Heart right ventricle (tissue), 16 donors: ENCODE data around the gene RXFP1. TPM values are rescaled to one million over a fixed set of nuclear protein-coding genes. Genes with fewer than 3 reads are reported as not detected.

Experiments used
- ATAC-seq, 8 donors: fragments of 200-7000 bp; cut with Tn5 transposase; one replicate each; pipeline ENCODE4 v1.9.1; 2020; ENCODE audit warnings: mild to moderate bottlenecking in 8 of 8, moderate library complexity in 8 of 8, moderate number of reproducible peaks in 1 of 8
- DNase-seq, 2 donors: peaks; one replicate each; pipeline ENCODE4 v3.0.0-alpha.2; 2020
- H3K27ac ChIP-seq, 10 donors: fragments of 200-600 bp; sonication (generic) in 2 of 10; one replicate each; pipeline versions ENCODE4 v1.5.0 to v1.8.0; 2020 to 2022; ENCODE audit warnings: mild to moderate bottlenecking in 3 of 10
- H3K27me3 ChIP-seq, 7 donors: fragments of 200-600 bp; one replicate each; pipeline ENCODE4 v1.8.0; 2021 to 2022; ENCODE audit warnings: mild to moderate bottlenecking in 2 of 7
- H3K36me3 ChIP-seq, 9 donors: fragments of 200-600 bp; sonication (generic) in 1 of 9; one replicate each; pipeline versions ENCODE4 v1.5.0 to v1.8.0; 2020 to 2022; ENCODE audit warnings: mild to moderate bottlenecking in 2 of 9
- H3K4me1 ChIP-seq, 9 donors: fragments of 200-600 bp; sonication (generic) in 1 of 9; one replicate each; pipeline versions ENCODE4 v1.5.0 to v1.8.0; 2020 to 2022; ENCODE audit warnings: mild to moderate bottlenecking in 4 of 9
- H3K4me3 ChIP-seq, 10 donors: fragments of 200-600 bp; sonication (generic) in 2 of 10; one replicate each; pipeline versions ENCODE4 v1.5.0 to v1.8.0; 2020 to 2022; ENCODE audit warnings: mild to moderate bottlenecking in 7 of 10, moderate library complexity in 2 of 10
- H3K9me3 ChIP-seq, 11 donors: fragments of 200-600 bp in 10 of 11; sonication (generic) in 2 of 11; one replicate each; pipeline versions ENCODE4 v1.5.0 to v1.8.0; 2013 to 2022; ENCODE audit warnings: mild to moderate bottlenecking in 2 of 11, control low read depth in 1 of 11, moderate library complexity in 1 of 11
- CTCF ChIP-seq, 9 donors: fragments of 200-600 bp; sonication (generic) in 2 of 9; IDR thresholded peaks; one replicate each; pipeline versions ENCODE4 v1.5.0 to v1.8.0; 2021 to 2022; ENCODE audit warnings: antibody characterized with exemption in 9 of 9, mild to moderate bottlenecking in 5 of 9, moderate library complexity in 1 of 9
- WGBS, 2 donors: extraction: QIAGEN DNeasy Blood & Tissue Kit; methylation state at CpG; one replicate each; pipeline ENCODE4 v1.1.7; 2013; ENCODE audit warnings: inconsistent platforms in 1 of 2; 5-methylcytosine and 5-hydroxymethylcytosine counted together
- intact Hi-C, 10 donors: fragments of 100-400 bp; cut with DNase I; formaldehyde crosslinking; loops; one replicate each; pipeline versions ENCODE4 v1.11.1 to v1.14.2; 2022
- polyA plus RNA-seq, 2 donors: library from polyadenylated mRNA; stranded (reverse); fragments of 200-250 nt; gene quantifications; one replicate each; pipeline ENCODE4 v1.2.3, GENCODE V29; 2013
- total RNA-seq, 10 donors: library from RNA; stranded (reverse); fragmentation: NEBNext Ultra II Directional in 3 of 10; extraction: Animal tissue kit (Norgen Biotek cat#: 25700) in 3 of 10; gene quantifications; one replicate each; pipeline versions ENCODE4 v1.2.1 to v1.2.4, GENCODE V29; 2021 to 2023
- donor health status: Arrhythmogenic right ventricular cardiomyopathy.
- donor health status: ischemic (EF 13 %, LVEDD 7.1; RV severe dilation, severe dysfunction).
- donor health status: healthy with polysubstance abuse.
- donor health status: DM: no; HTN: yes; CAD: no.
- donor health status: DM: no; HTN: no; CAD: no.
- donor health status: ischemic (EF 25% LVEDD 6.9; RV normal size, moderate dysfunction).
- donor health status: ischemic (EF 25% LVEDD 5.7; RV mildly dilated, moderate dysfunction).
- donor health status: healthy.
- donor health status: DM: yes; HTN: yes; CAD: no.
- donor health status: Ischemic cardiomyopathy.
- donor health status: ischemic (EF 35%, LVEDD 5.7; RV mildly dilated, moderate dysfunction).
- donor health status: nonischemic (EF 11% LVEDD 7.7; RV severe dilation, severe dysfunction).
- donor health status: DM: yes; HTN: yes; CAD: no.
- donor health status: PGD.
- donor health status: ischemic (EF 29% LVEDD 5.4; RV normal size, mild dysfunction).
- donor health status: nonischemic (EF 23%, LVEDD 6.1; RV moderate dilation, normal function).

RXFP1 gene
- total and polyA plus RNA-seq, 12 donors = 0.07 to 0.16 TPM; not detected in 10

GRCh38 chr4:158622251-158622650 is 100.6 kb downstream of the RXFP1 start:
- WGBS, 2 donors = 86 to 87% methylated on average over 3 of the region's 3 CpGs
- Histone ChIP-seq H3K36me3 (no peaks in the 10 kb centered on the region), H3K27me3 (no peaks in the 10 kb centered on the region), H3K27ac (no peak overlapping the region), H3K9me3 (peaks cover 0 to 5% (median 0%) of the 10 kb centered on the region in 11 donors), H3K4me1 (peaks cover 0 to 22% (median 5%) of the 10 kb centered on the region in 9 donors), H3K4me3 (no peak overlapping the region)
- intact Hi-C loops = loop anchor here in 7 of 10 donors (5.0 to 10.0 kb wide), 7 partner anchors 120 to 630 kb away; no protein-coding TSS in a partner anchor
- ATAC-seq (no peak), DNase-seq (no peak)
- TF ChIP-seq CTCF (IDR thresholded peaks at IDR 0.05) = no peak

GRCh38 chr4:158624889-158625478 is 103.3 kb downstream of the RXFP1 start:
- peak overlapping the region in 3 of 10 donors; percentile 12 to 61 (median 56) for H3K27ac ChIP-seq
- ATAC-seq = peak in 7 of 8 donors; percentile 46 to 89 (median 80)
- H3K4me3 ChIP-seq = no peak overlapping the region
- intact Hi-C loops = loop anchor here (1.0 to 10.0 kb wide), 11 partner anchors 123 to 633 kb away; no protein-coding TSS in a partner anchor
- H3K27me3 ChIP-seq = no peaks in the 10 kb centered on the region
- H3K4me1 ChIP-seq = peaks cover 0 to 31% (median 6%) of the 10 kb centered on the region in 9 donors
- H3K36me3 ChIP-seq = no peaks in the 10 kb centered on the region
- 23 to 31% methylated on average over 3 of the region's 3 CpGs for WGBS, 2 donors
- DNase-seq = peak in 1 of 2 donors; percentile 19
- peak; percentile 43 to 80 (median 72) for TF ChIP-seq CTCF (IDR thresholded peaks at IDR 0.05)
- H3K9me3 ChIP-seq = peaks cover 0 to 5% (median 0%) of the 10 kb centered on the region in 11 donors

- H3K27me3 ChIP-seq = no peaks in the 10 kb centered on the region
- peaks cover 0 to 33% (median 6%) of the 10 kb centered on the region in 9 donors for H3K4me1 ChIP-seq
- intact Hi-C loops = loop anchor here (1.0 to 10.0 kb wide), 9 partner anchors 129 to 631 kb away; no protein-coding TSS in a partner anchor
- DNase-seq (no peak), ATAC-seq (peak; percentile 69 to 93 (median 85))
- H3K27ac ChIP-seq = peak overlapping the region in 5 of 10 donors; percentile 12 to 61 (median 51)
- H3K4me3 ChIP-seq = no peak overlapping the region
- 26 to 39% methylated on average over 2 of the region's 2 CpGs for WGBS, 2 donors
- peaks cover 0 to 5% (median 0%) of the 10 kb centered on the region in 11 donors for H3K9me3 ChIP-seq
- TF ChIP-seq CTCF (IDR thresholded peaks at IDR 0.05) = no peak
- no peaks in the 10 kb centered on the region for H3K36me3 ChIP-seq
Observed at GRCh38 chr4:158625544-158625943, 103.9 kb downstream of the RXFP1 start.

GRCh38 chr4:158630893-158631292 is 109.2 kb downstream of the RXFP1 start:
- WGBS, 2 donors = 15 to 26% methylated on average over 1 of the region's 1 CpG
- H3K4me3 ChIP-seq = no peak overlapping the region
- intact Hi-C loops = no loop called here
- H3K36me3 ChIP-seq = no peaks in the 10 kb centered on the region
- H3K27ac ChIP-seq = no peak overlapping the region
- TF ChIP-seq CTCF (IDR thresholded peaks at IDR 0.05) = no peak
- ATAC-seq (peak in 3 of 8 donors; percentile 56 to 65 (median 59)), DNase-seq (peak in 1 of 2 donors; percentile 6)
- no peaks in the 10 kb centered on the region for H3K27me3 ChIP-seq
- H3K4me1 ChIP-seq = peaks cover 0 to 26% (median 6%) of the 10 kb centered on the region in 9 donors
- no peaks in the 10 kb centered on the region for H3K9me3 ChIP-seq
